GM19023 (cell line): Measurements from ENCODE around the gene ERC1.
A peak's percentile ranks its signal among the peaks of the same experiment; 100 is the strongest.
"Not testable (repeated sequence)": the region's sequence is repeated elsewhere in the genome, so short reads cannot be mapped to it uniquely, and the experiment has no call there.

Source experiments
- ATAC-seq: cut with Tn5 transposase; IDR thresholded peaks from one replicate; pipeline ENCODE4 v1.9.1; 2021; ENCODE audit warnings: mild to moderate bottlenecking, moderate library complexity; ENCODE audit not compliant: unreplicated experiment

ERC1 gene

GRCh38 chr12:981176-981828, 9.7 kb upstream of the ERC1 start:
- no peak for ATAC-seq

GRCh38 chr12:981961-982360, 9.1 kb upstream of the ERC1 start:
- no peak for ATAC-seq

GRCh38 chr12:988646-989045, 2.4 kb upstream of the ERC1 start:
- ATAC-seq, result no peak

- ATAC-seq, result no peak
Observed at GRCh38 chr12:989051-989450, 2.0 kb upstream of the ERC1 start.

- peak; percentile 8 for ATAC-seq
Observed at GRCh38 chr12:989751-990660, 1.0 kb upstream of the ERC1 start.

GRCh38 chr12:991350-992333, 619 bp downstream of the ERC1 start:
- ATAC-seq, result no peak

- no peak for ATAC-seq
Observed at GRCh38 chr12:992647-993046, 1.6 kb downstream of the ERC1 start.

- ATAC-seq, result no peak
Observed at GRCh38 chr12:996881-997280, 5.9 kb downstream of the ERC1 start.

- no peak for ATAC-seq
Observed at GRCh38 chr12:997505-997904, 6.5 kb downstream of the ERC1 start.

- ATAC-seq, result no peak
Observed at GRCh38 chr12:998020-998874, 7.2 kb downstream of the ERC1 start.

GRCh38 chr12:999736-1000135, 8.7 kb downstream of the ERC1 start:
- not testable (repeated sequence) for ATAC-seq

- ATAC-seq, result no peak
Observed at GRCh38 chr12:1001507-1001906, 10.5 kb downstream of the ERC1 start.

- no peak for ATAC-seq
Observed at GRCh38 chr12:1003600-1004271, 12.7 kb downstream of the ERC1 start.

GRCh38 chr12:1006255-1006654, 15.2 kb downstream of the ERC1 start:
- no peak for ATAC-seq

GRCh38 chr12:1007276-1007675, 16.3 kb downstream of the ERC1 start:
- no peak for ATAC-seq

- no peak for ATAC-seq
Observed at GRCh38 chr12:1007994-1008393, 17.0 kb downstream of the ERC1 start.

- no peak for ATAC-seq
Observed at GRCh38 chr12:1011091-1011490, 20.1 kb downstream of the ERC1 start.

- ATAC-seq, result no peak
Observed at GRCh38 chr12:1013618-1014489, 22.8 kb downstream of the ERC1 start.

- no peak for ATAC-seq
Observed at GRCh38 chr12:1019283-1019682, 28.3 kb downstream of the ERC1 start.
